Liver (tissue), 3 donors: ENCODE results near the gene PRICKLE3.

Experiments used
- EGR1 ChIP-seq, 2 donors: IDR thresholded peaks; 2 replicates each; pipeline ENCODE4 v1.6.1; 2016 to 2018; ENCODE audit warnings: antibody characterized with exemption in 2 of 2, low read depth in 2 of 2
- FOXA1 ChIP-seq: IDR thresholded peaks from 2 replicates; pipeline ENCODE4 v1.6.1; 2016; ENCODE audit warnings: antibody characterized with exemption
- GABPA ChIP-seq, 2 donors: IDR thresholded peaks in 1 of 2; conservative IDR thresholded peaks in 1 of 2; 2 replicates each; pipeline ENCODE4 v1.6.1; 2016; ENCODE audit warnings: antibody characterized with exemption in 2 of 2, mild to moderate bottlenecking in 1 of 2, moderate library complexity in 1 of 2
- HNF4A ChIP-seq, 2 donors: conservative IDR thresholded peaks; 2 replicates each; pipeline ENCODE4 v1.6.1; 2016; ENCODE audit warnings: antibody characterized with exemption in 2 of 2, mild to moderate bottlenecking in 2 of 2
- MAX ChIP-seq: IDR thresholded peaks from 2 replicates; pipeline ENCODE4 v1.6.1; 2016; ENCODE audit warnings: antibody characterized with exemption
- RAD21 ChIP-seq, 2 donors: IDR thresholded peaks; 2 replicates each; pipeline ENCODE4 v1.6.1; 2016; ENCODE audit warnings: antibody characterized with exemption in 2 of 2, mild to moderate bottlenecking in 2 of 2
- SP1 ChIP-seq: IDR thresholded peaks from 2 replicates; pipeline ENCODE4 v1.6.1; 2018; ENCODE audit warnings: antibody characterized with exemption, mild to moderate bottlenecking
- TAF1 ChIP-seq: conservative IDR thresholded peaks from 2 replicates; pipeline ENCODE4 v1.6.1; 2016; ENCODE audit warnings: antibody characterized with exemption, mild to moderate bottlenecking
- YY1 ChIP-seq: IDR thresholded peaks from 2 replicates; pipeline ENCODE4 v1.6.1; 2016; ENCODE audit warnings: antibody characterized with exemption, mild to moderate bottlenecking
- TF ChIP-seq, protein P1 (sequence below): IDR thresholded peaks from 2 replicates; pipeline ENCODE4 v1.6.1; 2016; ENCODE audit warnings: antibody characterized with exemption, mild to moderate bottlenecking
- TF ChIP-seq, protein P2 (sequence below): fragments of 150-350 bp; IDR thresholded peaks from 2 replicates; pipeline ENCODE4 v1.5.1; 2017; ENCODE audit warnings: improper control_type of control experiment, low read depth, low read length; ENCODE audit not compliant: missing input control
- TF ChIP-seq, protein P3 (sequence below): IDR thresholded peaks from 2 replicates; pipeline ENCODE4 v1.6.1; 2016; ENCODE audit warnings: antibody characterized with exemption
- donor health status: healthy.
- donor health status: healthy.

DNA sequence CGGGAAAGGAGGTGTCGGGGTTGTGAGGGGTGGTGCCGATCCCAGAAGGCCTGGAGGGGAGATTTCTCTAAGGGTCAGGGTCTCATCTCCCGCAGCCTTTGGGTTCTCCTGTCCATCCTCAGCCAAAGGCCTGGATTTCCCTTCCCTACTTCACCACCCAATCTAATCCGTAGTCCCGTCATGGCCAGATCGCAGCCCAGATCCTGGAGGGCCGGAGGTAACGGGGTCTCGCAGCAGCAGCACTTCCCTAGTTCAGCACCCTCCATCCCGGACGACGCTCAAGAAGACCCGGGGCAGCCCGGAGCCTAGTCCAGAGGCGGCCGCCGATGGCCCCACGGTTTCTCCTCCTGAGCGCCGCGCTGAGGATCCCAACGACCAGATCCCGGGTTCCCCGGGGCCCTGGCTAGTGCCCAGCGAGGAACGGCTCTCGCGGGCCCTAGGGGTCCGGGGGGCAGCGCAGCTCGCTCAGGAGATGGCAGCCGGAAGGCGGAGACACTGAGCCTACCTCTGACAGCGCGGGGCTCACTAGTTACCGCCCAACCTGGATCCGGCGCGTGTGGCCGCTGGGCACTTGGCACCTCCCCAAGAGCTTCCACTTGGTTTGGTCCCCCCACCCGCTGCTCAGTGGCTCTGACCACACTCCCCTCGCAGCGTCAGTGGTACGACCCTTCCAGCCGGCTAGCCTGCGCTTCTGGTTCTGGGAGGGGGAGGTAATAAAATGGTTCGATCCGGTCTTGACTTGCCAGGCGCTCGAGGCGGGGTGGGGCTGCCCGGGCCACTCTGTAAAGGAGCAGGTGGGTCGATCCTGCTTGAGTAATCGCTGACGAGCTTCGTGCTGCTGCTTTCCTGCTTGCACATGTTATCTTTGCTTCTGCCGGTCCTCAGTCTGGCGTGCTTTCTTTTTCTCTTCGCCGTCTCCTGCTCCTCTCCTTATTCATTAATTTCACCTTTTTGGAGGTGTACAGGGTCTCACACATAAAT, 20.0 kb downstream of the PRICKLE3 start:
- TF ChIP-seq, protein P1, sequence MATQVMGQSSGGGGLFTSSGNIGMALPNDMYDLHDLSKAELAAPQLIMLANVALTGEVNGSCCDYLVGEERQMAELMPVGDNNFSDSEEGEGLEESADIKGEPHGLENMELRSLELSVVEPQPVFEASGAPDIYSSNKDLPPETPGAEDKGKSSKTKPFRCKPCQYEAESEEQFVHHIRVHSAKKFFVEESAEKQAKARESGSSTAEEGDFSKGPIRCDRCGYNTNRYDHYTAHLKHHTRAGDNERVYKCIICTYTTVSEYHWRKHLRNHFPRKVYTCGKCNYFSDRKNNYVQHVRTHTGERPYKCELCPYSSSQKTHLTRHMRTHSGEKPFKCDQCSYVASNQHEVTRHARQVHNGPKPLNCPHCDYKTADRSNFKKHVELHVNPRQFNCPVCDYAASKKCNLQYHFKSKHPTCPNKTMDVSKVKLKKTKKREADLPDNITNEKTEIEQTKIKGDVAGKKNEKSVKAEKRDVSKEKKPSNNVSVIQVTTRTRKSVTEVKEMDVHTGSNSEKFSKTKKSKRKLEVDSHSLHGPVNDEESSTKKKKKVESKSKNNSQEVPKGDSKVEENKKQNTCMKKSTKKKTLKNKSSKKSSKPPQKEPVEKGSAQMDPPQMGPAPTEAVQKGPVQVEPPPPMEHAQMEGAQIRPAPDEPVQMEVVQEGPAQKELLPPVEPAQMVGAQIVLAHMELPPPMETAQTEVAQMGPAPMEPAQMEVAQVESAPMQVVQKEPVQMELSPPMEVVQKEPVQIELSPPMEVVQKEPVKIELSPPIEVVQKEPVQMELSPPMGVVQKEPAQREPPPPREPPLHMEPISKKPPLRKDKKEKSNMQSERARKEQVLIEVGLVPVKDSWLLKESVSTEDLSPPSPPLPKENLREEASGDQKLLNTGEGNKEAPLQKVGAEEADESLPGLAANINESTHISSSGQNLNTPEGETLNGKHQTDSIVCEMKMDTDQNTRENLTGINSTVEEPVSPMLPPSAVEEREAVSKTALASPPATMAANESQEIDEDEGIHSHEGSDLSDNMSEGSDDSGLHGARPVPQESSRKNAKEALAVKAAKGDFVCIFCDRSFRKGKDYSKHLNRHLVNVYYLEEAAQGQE: peak; percentile 91
- TF ChIP-seq, protein P2, sequence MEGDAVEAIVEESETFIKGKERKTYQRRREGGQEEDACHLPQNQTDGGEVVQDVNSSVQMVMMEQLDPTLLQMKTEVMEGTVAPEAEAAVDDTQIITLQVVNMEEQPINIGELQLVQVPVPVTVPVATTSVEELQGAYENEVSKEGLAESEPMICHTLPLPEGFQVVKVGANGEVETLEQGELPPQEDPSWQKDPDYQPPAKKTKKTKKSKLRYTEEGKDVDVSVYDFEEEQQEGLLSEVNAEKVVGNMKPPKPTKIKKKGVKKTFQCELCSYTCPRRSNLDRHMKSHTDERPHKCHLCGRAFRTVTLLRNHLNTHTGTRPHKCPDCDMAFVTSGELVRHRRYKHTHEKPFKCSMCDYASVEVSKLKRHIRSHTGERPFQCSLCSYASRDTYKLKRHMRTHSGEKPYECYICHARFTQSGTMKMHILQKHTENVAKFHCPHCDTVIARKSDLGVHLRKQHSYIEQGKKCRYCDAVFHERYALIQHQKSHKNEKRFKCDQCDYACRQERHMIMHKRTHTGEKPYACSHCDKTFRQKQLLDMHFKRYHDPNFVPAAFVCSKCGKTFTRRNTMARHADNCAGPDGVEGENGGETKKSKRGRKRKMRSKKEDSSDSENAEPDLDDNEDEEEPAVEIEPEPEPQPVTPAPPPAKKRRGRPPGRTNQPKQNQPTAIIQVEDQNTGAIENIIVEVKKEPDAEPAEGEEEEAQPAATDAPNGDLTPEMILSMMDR: peak; percentile 10
- TF ChIP-seq FOXA1: no peak
- TF ChIP-seq HNF4A (conservative IDR thresholded peaks at IDR 0.05): no peak
- TF ChIP-seq TAF1: no peak
- TF ChIP-seq MAX: peak; percentile 22
- TF ChIP-seq YY1: no peak
- TF ChIP-seq SP1: peak; percentile 32
- no peak for TF ChIP-seq EGR1 (IDR thresholded peaks at IDR 0.05; ENCODE audit: low read depth in 2 of 2)
- TF ChIP-seq GABPA (IDR thresholded peaks at IDR 0.05 in 1 of 2, conservative IDR thresholded peaks at IDR 0.05 in 1 of 2): no peak
- no peak for TF ChIP-seq RAD21 (IDR thresholded peaks at IDR 0.05)
- TF ChIP-seq, protein P3, sequence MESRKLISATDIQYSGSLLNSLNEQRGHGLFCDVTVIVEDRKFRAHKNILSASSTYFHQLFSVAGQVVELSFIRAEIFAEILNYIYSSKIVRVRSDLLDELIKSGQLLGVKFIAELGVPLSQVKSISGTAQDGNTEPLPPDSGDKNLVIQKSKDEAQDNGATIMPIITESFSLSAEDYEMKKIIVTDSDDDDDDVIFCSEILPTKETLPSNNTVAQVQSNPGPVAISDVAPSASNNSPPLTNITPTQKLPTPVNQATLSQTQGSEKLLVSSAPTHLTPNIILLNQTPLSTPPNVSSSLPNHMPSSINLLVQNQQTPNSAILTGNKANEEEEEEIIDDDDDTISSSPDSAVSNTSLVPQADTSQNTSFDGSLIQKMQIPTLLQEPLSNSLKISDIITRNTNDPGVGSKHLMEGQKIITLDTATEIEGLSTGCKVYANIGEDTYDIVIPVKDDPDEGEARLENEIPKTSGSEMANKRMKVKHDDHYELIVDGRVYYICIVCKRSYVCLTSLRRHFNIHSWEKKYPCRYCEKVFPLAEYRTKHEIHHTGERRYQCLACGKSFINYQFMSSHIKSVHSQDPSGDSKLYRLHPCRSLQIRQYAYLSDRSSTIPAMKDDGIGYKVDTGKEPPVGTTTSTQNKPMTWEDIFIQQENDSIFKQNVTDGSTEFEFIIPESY: no peak
